ENCODE measurements around the gene LIPT2. TPM values are rescaled to one million over a fixed set of nuclear protein-coding genes. Genes with fewer than 3 reads are reported as not detected.
"Not testable (repeated sequence)": the region's sequence is repeated elsewhere in the genome, so short reads cannot be mapped to it uniquely, and the experiment has no call there.

Gene LIPT2
- 1 to 10 TPM; 2.2 to 4.7 (median 3.4) TPM for total RNA-seq

GRCh38 chr11:74492974-74493790, at the start of gene LIPT2:
LIPT2 (minus strand) TSS chr11:74493724; CDS start chr11:74493703, 21 bp downstream.
- no peak for TF ChIP-seq CTCF (IDR thresholded peaks at IDR 0.05)
- DNase-seq (ENCODE audit: low spot score): peak; percentile 76
- ATAC-seq (ENCODE audit: low FRiP score): peak; percentile 99

- no peak for ATAC-seq (ENCODE audit: low FRiP score)
- DNase-seq (ENCODE audit: low spot score): no peak
- TF ChIP-seq CTCF (IDR thresholded peaks at IDR 0.05): no peak
These were observed 47.9 kb upstream of the LIPT2 start for GRCh38 chr11:74541466-74541865.

DNA sequence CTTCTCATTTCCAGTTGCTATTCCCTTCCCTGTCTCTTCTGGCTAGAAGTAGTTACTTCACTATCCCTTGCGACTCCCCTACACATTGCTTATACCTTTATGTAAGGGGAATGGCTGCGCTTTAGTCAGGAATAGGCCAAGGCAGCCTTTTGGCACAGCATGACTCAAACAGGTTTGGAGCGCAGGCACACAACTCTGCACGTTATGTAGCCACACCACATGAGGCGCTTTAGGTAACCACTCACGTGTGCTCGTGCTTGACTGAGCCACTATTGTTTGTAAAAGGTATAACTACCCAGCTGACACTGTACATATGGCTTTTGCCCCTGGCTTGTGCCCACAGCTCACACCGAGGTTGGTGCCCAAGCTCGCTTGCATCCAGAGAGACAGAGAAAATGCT, 46.7 kb upstream of the LIPT2 start:
- DNase-seq (ENCODE audit: low spot score): no peak
- no peak for TF ChIP-seq CTCF (IDR thresholded peaks at IDR 0.05)
- ATAC-seq (ENCODE audit: low FRiP score): no peak

DNA sequence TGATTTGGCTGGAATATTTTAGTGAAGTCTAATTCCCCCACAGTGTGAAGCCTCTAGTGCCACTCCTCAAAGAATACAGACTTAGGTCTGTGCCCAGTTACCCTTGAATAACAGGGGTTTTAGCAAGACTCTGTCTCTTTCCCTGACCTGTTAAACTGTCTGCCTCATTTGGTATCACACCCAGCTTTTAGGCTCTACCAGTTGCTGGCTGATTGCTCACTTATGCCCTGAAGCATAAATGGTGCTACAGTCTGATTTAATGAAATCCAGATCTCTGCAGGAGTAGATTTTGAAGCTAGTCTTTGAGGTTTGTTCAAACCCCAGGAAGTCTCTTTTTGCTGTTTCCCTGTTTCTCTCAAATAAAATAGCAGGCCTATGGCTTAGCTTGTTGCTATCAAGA, 45.2 kb upstream of the LIPT2 start:
- no peak for ATAC-seq (ENCODE audit: low FRiP score)
- no peak for DNase-seq (ENCODE audit: low spot score)
- no peak for TF ChIP-seq CTCF (IDR thresholded peaks at IDR 0.05)

DNA sequence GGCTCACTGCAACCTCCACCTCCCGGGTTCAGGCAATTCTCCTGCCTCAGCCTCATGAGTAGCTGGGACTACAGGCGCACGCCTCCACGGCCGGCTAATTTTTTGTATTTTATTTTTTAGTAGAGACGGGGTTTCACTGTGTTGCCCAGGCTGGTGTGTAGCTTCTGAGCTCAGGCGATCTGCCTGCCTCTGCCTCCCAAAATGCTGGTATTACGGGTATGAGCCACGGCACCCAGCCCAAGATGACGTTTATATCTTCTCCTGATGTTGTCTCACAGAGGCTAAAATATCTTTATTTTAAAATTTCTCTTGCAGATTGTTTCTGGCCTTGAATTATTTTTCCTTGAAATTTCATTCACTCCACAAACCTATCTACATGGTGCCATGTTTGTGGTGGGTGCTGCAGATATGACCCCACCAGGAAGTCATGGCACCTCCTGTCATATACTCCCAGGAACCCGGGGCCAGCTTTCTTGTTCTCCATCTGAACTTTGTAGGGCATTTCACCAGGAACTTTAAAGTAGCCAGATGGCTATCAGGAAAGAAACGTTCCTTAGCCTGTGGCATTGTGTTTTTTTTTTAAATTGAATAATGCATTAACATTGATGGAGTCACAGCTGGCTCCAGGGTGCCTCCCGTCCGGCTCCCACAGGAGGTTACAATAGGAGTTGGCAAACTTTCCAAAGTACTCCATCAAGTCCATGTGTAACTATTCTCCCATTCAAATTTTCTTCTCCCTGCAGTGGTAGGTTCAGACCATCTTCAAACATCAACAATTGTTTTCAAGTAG, 42.0 kb upstream of the LIPT2 start:
- ATAC-seq (ENCODE audit: low FRiP score): no peak
- no peak for TF ChIP-seq CTCF (IDR thresholded peaks at IDR 0.05)

DNA sequence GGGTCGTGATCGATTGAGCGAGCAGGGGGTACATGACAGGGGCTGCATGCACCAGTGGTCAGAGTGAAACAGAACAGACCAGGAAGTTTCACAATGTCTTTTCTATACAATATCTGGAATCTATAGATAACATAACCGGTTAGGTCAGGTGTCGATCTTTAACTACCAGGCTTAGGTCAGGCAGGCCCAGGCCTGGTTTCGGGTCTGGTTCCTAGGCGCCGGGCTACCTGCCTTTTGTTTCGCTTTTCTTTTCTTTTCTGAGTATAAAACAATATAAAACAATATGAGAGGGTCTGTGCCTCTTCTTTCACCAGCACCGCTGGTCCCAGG, 41.4 kb upstream of the LIPT2 start:
- DNase-seq (ENCODE audit: low spot score); ATAC-seq (ENCODE audit: low FRiP score): not testable (repeated sequence)

More for the DNA sequence above, 42.0 kb upstream of the LIPT2 start:
- DNase-seq (ENCODE audit: low spot score): no peak

DNA sequence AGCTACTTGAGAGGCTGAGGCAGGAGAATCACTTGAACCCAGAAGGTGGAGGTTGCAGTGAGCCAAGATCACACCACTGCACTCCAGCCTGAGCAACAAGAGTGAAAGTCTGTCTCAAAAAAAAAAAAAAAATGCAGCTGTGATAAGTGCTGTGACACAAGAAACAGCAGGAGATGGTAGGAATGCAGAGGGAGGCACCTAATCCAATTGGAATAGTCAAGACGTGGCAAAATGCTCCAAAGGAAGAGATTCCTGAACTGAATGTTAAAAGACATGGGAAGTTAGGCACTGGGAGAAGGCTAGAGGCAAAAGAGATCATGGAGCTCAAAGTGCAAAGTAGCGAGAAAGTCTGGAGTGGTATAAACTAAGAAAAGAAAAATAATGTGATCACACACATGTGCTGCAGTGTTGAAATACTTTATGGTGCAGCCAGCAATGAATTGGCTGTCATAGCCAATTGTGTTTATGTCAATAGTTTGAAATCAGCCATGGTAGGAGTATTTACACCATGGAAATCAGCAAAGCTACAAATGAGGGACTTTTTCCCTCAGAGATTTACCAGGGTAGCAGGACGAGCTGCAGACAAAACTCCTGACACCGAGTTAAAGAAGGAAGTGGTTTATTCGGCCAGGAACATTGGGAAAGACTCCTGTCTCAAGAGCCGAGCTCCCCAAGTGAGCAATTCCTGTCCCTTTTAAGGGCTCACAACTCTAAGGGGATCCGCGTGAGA, 40.9 kb upstream of the LIPT2 start:
- no peak for ATAC-seq (ENCODE audit: low FRiP score)
- no peak for TF ChIP-seq CTCF (IDR thresholded peaks at IDR 0.05)
- DNase-seq (ENCODE audit: low spot score): no peak
